A673 (cell line): ENCODE measurements around the gene AQP12B. TPM values are rescaled to one million over a fixed set of nuclear protein-coding genes. Genes with fewer than 3 reads are reported as not detected.

Source experiments
- BruUV-seq: library from RNA; stranded (reverse); fragments of 400-500 nt; replicated peaks from 2 replicates; lab custom pipeline; 2021; lab: Mats Ljungman, UMichigan
- CTCF ChIA-PET: fragments of 300-600 bp; sonication (Branson Sonifier 250); formaldehyde crosslinking; loops from one replicate; lab custom pipeline; 2022; ENCODE audit warnings: antibody characterized with exemption; lab: Charles Lee
- POLR2A ChIA-PET: fragments of 300-600 bp; sonication (Branson Sonifier 250); formaldehyde crosslinking; loops from one replicate; lab custom pipeline; 2022; ENCODE audit warnings: antibody characterized with exemption; ENCODE audit not compliant: low non-redundant PET; lab: Charles Lee
- DNase-seq: peaks from one replicate; pipeline ENCODE4 v3.0.0-alpha.2; 2015; ENCODE audit warnings: low spot score
- H3K27ac ChIP-seq: fragments of 200-600 bp; sonication (generic); 2 replicates; pipeline ENCODE4 v1.5.1; 2016; ENCODE audit warnings: mixed run types, low read depth, mild to moderate bottlenecking, mixed read lengths, antibody characterized with exemption, low read length; ENCODE audit not compliant: poor library complexity, severe bottlenecking
- H3K27me3 ChIP-seq: fragments of 200-600 bp; sonication (generic); replicated peaks from 2 replicates; pipeline ENCODE4 v1.6.1; 2017; ENCODE audit warnings: mixed run types, low read depth, mild to moderate bottlenecking, mixed read lengths, antibody characterized with exemption, low read length; ENCODE audit not compliant: insufficient read depth, poor library complexity
- H3K36me3 ChIP-seq: fragments of 200-600 bp; sonication (generic); 2 replicates; pipeline ENCODE4 v1.6.1; 2016; ENCODE audit warnings: mixed run types, mild to moderate bottlenecking, mixed read lengths, antibody characterized with exemption, low read length; ENCODE audit not compliant: insufficient read depth, poor library complexity, severe bottlenecking
- H3K4me1 ChIP-seq: fragments of 200-600 bp; sonication (generic); 2 replicates; pipeline ENCODE4 v1.6.1; 2017; ENCODE audit warnings: mixed run types, mild to moderate bottlenecking, mixed read lengths, antibody characterized with exemption, low read length; ENCODE audit not compliant: insufficient read depth, poor library complexity, severe bottlenecking
- H3K4me3 ChIP-seq: fragments of 200-600 bp; sonication (generic); 2 replicates; pipeline ENCODE4 v1.5.1; 2016; ENCODE audit warnings: low read depth, mixed run types, mild to moderate bottlenecking, mixed read lengths, low read length; ENCODE audit not compliant: poor library complexity, severe bottlenecking
- H3K9me3 ChIP-seq: fragments of 200-600 bp; sonication (generic); 2 replicates; pipeline ENCODE4 v1.6.1; 2016; ENCODE audit warnings: mixed run types, low read depth, mild to moderate bottlenecking, mixed read lengths, antibody characterized with exemption, low read length; ENCODE audit not compliant: poor library complexity, severe bottlenecking
- CTCF ChIP-seq: fragments of 300-800, 200-600 bp; sonication (generic); conservative IDR thresholded peaks from 2 replicates; pipeline ENCODE4 v1.5.1; 2017; ENCODE audit warnings: low read depth, mild to moderate bottlenecking, antibody characterized with exemption, low read length, moderate library complexity, mixed read lengths
- EZH2 ChIP-seq: fragments of 200-600 bp; sonication (generic); IDR thresholded peaks from 2 replicates; pipeline ENCODE4 v1.6.1; 2017; ENCODE audit warnings: borderline replicate concordance, low read depth, mild to moderate bottlenecking, mixed read lengths, antibody characterized with exemption, low read length; ENCODE audit not compliant: poor library complexity, severe bottlenecking
- intact Hi-C: fragments of 100-400 bp; cut with micrococcal nuclease; formaldehyde crosslinking; loops from one replicate; pipeline ENCODE4 v1.10.0; 2022; ENCODE audit not compliant: unreplicated experiment
- total RNA-seq: library from RNA; stranded (reverse); gene quantifications from 2 replicates; pipeline ENCODE4 v1.2.3, GENCODE V29; 2021

Gene AQP12B
- total RNA-seq, 1 experiment from 2014 or later, result not detected

GRCh38 chr2:240711296-240711695 lies 28.6 kb upstream of the AQP12B start:
- no TSS peak for BruUV-seq
- H3K9me3 ChIP-seq, result no peaks in the 10 kb centered on the region
- POLR2A ChIA-PET, result no interaction called here
- H3K27ac ChIP-seq, result no peak overlapping the region
- no peaks in the 10 kb centered on the region for H3K27me3 ChIP-seq
- H3K4me3 ChIP-seq, result no peak overlapping the region
- intact Hi-C loops, result no loop called here
- H3K4me1 ChIP-seq, result no peaks in the 10 kb centered on the region
- DNase-seq, result no peak
- CTCF ChIA-PET, result no interaction called here
- no peaks in the 10 kb centered on the region for H3K36me3 ChIP-seq
- no peak for TF ChIP-seq CTCF

GRCh38 chr2:240708457-240708856 lies 25.8 kb upstream of the AQP12B start:
- Histone ChIP-seq H3K27me3 (no peaks in the 10 kb centered on the region), H3K9me3 (no peaks in the 10 kb centered on the region), H3K4me3 (no peak overlapping the region), H3K4me1 (no peaks in the 10 kb centered on the region), H3K27ac (no peak overlapping the region), H3K36me3 (no peaks in the 10 kb centered on the region)
- no peak for TF ChIP-seq EZH2
- intact Hi-C loops, result no loop called here
- ChIA-PET POLR2A (no interaction called here), CTCF (no interaction called here)
- BruUV-seq, result no TSS peak
- DNase-seq, result no peak

GRCh38 chr2:240707821-240708220 lies 25.1 kb upstream of the AQP12B start:
- BruUV-seq, result no TSS peak
- H3K9me3 ChIP-seq, result no peaks in the 10 kb centered on the region
- intact Hi-C loops, result no loop called here
- no peak overlapping the region for H3K4me3 ChIP-seq
- CTCF ChIA-PET, result no interaction called here
- H3K36me3 ChIP-seq, result no peaks in the 10 kb centered on the region
- POLR2A ChIA-PET, result no interaction called here
- no peak for DNase-seq
- H3K4me1 ChIP-seq, result no peaks in the 10 kb centered on the region
- no peaks in the 10 kb centered on the region for H3K27me3 ChIP-seq
- TF ChIP-seq EZH2 (no peak), CTCF (no peak)
- H3K27ac ChIP-seq, result no peak overlapping the region

GRCh38 chr2:240707043-240707756 lies 24.5 kb upstream of the AQP12B start:
- TF ChIP-seq EZH2 (no peak), CTCF (no peak)
- BruUV-seq, result no TSS peak
- no peaks in the 10 kb centered on the region for H3K9me3 ChIP-seq
- H3K4me1 ChIP-seq, result no peaks in the 10 kb centered on the region
- H3K27me3 ChIP-seq, result no peaks in the 10 kb centered on the region
- intact Hi-C loops, result no loop called here
- H3K36me3 ChIP-seq, result no peaks in the 10 kb centered on the region
- no peak for DNase-seq
- ChIA-PET CTCF (no interaction called here), POLR2A (no interaction called here)
- H3K4me3 ChIP-seq, result no peak overlapping the region
- no peak overlapping the region for H3K27ac ChIP-seq
